ENCODE measurements around the gene AAMP.

- no peak for TF ChIP-seq SP1 (IDR thresholded peaks at IDR 0.05)
- no peak for TF ChIP-seq BHLHE40 (IDR thresholded peaks at IDR 0.05; ENCODE audit: borderline replicate concordance)
- no peak for TF ChIP-seq NFRKB (IDR thresholded peaks at IDR 0.05)
- no peak for TF ChIP-seq HDGF (IDR thresholded peaks at IDR 0.05; ENCODE audit: borderline replicate concordance)
- no peak for TF ChIP-seq FOXK2 (IDR thresholded peaks at IDR 0.05)
- TF ChIP-seq ZNF384 (IDR thresholded peaks at IDR 0.05) = no peak
- no peak for TF ChIP-seq PKNOX1 (IDR thresholded peaks at IDR 0.05)
Measured at GRCh38 chr2:218281449-218281848, 11.5 kb upstream of the AAMP start.

All from HEK293T (cell line).